ENCODE data around the gene LRP2. TPM values are rescaled to one million over a fixed set of nuclear protein-coding genes. Genes with fewer than 3 reads are reported as not detected.

Gene LRP2
- total and polyA plus RNA-seq, 2 of the 8 experiments (the other 6 are each of a cell fraction or from before 2014, with no cell fraction given): 2.0 to 2.9 TPM

Other genes with a start within 250 kb of the LRP2 start
- gene BBS5, start 117.0 kb upstream of the LRP2 start, total RNA-seq (2021; fragmentation: NEBNext Ultra II Directional; extraction: Animal tissue kit (Norgen Biotek cat#: 25700)): 0.20 and 0.31 TPM in 2 replicates
- 0.36 and 0.50 TPM in 2 replicates for gene BBS5, start 117.0 kb upstream of the LRP2 start, polyA plus RNA-seq (2011; rRNA removed)
- gene KLHL41, start 147.2 kb upstream of the LRP2 start, total RNA-seq (2021; fragmentation: NEBNext Ultra II Directional; extraction: Animal tissue kit (Norgen Biotek cat#: 25700)): not detected in 2 replicates
- gene KLHL41, start 147.2 kb upstream of the LRP2 start, polyA plus RNA-seq (2011; rRNA removed): not detected in 2 replicates
- gene FASTKD1, start 211.3 kb upstream of the LRP2 start, total RNA-seq (2021; fragmentation: NEBNext Ultra II Directional; extraction: Animal tissue kit (Norgen Biotek cat#: 25700)): 69.2 and 70.8 TPM in 2 replicates
- gene FASTKD1, start 211.3 kb upstream of the LRP2 start, polyA plus RNA-seq (2011; rRNA removed): 10.9 and 18.7 TPM in 2 replicates
- gene PPIG, start 221.8 kb upstream of the LRP2 start, total RNA-seq (2021; fragmentation: NEBNext Ultra II Directional; extraction: Animal tissue kit (Norgen Biotek cat#: 25700)): 65.7 and 71.0 TPM in 2 replicates
- gene PPIG, start 221.8 kb upstream of the LRP2 start, polyA plus RNA-seq (2011; rRNA removed): 10.2 and 14.7 TPM in 2 replicates

All from H1 (cell line).